Activated T-helper 1 cell treated with anti-CD3 and anti-CD28 coated beads, Interleukin-12 subunit alpha, Interleukin-12 subunit beta, Interleukin-2, Interleukin-4 antibody, amounts not matched to agents 30 ng/mL and 10 ng/mL and 1 ng/mL, durations not matched to agents 14 hours and 24 hours and 36 hours (primary cell): ENCODE data around the gene ZDHHC8. TPM values are rescaled to one million over a fixed set of nuclear protein-coding genes. Genes with fewer than 3 reads are reported as not detected.

Experiments used
- DNase-seq: peaks from one replicate; pipeline ENCODE4 v3.0.0; 2021; ENCODE audit warnings: low spot score
- H3K27ac Mint-ChIP-seq: one replicate; pipeline ENCODE4 v1.8.0; 2021; ENCODE audit warnings: mild to moderate bottlenecking, mixed read lengths
- H3K27me3 Mint-ChIP-seq: one replicate; pipeline ENCODE4 v1.8.0; 2022; ENCODE audit warnings: mild to moderate bottlenecking, moderate library complexity, mixed read lengths; ENCODE audit not compliant: insufficient read depth
- H3K36me3 Mint-ChIP-seq: one replicate; pipeline ENCODE4 v1.8.0; 2021; ENCODE audit warnings: low read depth, mixed read lengths
- H3K4me1 Mint-ChIP-seq: one replicate; pipeline ENCODE4 v1.8.0; 2021; ENCODE audit warnings: low read depth, mixed read lengths
- H3K4me3 Mint-ChIP-seq: one replicate; pipeline ENCODE4 v1.8.0; 2021; ENCODE audit warnings: mild to moderate bottlenecking, moderate library complexity, mixed read lengths
- H3K9me3 Mint-ChIP-seq: one replicate; pipeline ENCODE4 v1.8.0; 2021; ENCODE audit warnings: mixed read lengths
- intact Hi-C: fragments of 100-400 bp; cut with micrococcal nuclease; formaldehyde crosslinking; loops from one replicate; pipeline ENCODE4 v1.15.1; 2024
- total RNA-seq: library from RNA; stranded (reverse); gene quantifications from 2 replicates; pipeline ENCODE4 v1.2.3, GENCODE V29; 2022

The ZDHHC8 gene
- total RNA-seq, 1 donor from 2014 or later: 83.9 TPM

DNA sequence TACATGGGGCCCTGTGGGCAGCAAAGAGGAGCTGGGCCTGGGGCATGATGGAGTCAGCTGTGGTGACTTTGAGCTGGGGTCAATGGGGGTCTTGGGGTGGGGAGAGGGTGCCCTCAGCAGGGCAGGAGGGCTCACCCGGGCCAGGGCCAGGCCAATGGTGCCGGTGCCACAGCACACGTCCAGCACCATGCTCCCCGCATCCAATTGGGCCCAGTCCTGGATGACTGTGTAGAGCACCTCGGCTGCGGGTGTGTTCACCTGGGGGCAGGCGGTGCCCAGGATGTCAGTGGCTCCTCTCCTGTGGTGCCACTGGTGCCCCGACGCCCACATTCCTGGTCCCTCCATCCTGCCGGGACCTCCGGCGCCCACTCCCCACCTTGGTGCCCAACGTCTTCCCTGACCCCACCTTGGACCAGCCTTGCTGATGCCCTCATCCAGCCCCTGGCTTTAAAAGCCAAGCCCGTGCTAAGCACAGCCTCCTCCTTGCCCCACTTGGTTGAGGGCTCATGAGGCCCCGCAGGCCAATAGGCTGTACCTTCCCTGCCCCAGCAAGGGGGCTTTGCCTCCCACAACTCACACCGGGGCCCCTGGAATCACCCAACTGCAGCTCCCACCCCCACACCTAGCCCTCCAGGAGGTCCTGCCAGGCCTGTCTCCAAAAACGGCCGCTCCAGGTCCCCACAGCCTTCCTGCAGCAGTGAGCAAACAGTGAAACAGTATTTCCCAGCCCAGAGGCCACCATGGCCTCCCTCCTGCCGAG is 17.9 kb upstream of the ZDHHC8 start:
- DNase-seq: no peak
- Mint-ChIP-seq H3K27me3 (peaks cover 3% of the 10 kb centered on the region), H3K27ac (peak overlapping the region; percentile 74), H3K4me3 (peak overlapping the region; percentile 26), H3K9me3 (no peaks in the 10 kb centered on the region), H3K36me3 (peaks cover 34% of the 10 kb centered on the region), H3K4me1 (peaks cover 36% of the 10 kb centered on the region)
- intact Hi-C loops: loop anchor here (10.0 kb wide), 1 partner anchor 891 kb away; the partner anchor contains the start of gene THAP7

DNA sequence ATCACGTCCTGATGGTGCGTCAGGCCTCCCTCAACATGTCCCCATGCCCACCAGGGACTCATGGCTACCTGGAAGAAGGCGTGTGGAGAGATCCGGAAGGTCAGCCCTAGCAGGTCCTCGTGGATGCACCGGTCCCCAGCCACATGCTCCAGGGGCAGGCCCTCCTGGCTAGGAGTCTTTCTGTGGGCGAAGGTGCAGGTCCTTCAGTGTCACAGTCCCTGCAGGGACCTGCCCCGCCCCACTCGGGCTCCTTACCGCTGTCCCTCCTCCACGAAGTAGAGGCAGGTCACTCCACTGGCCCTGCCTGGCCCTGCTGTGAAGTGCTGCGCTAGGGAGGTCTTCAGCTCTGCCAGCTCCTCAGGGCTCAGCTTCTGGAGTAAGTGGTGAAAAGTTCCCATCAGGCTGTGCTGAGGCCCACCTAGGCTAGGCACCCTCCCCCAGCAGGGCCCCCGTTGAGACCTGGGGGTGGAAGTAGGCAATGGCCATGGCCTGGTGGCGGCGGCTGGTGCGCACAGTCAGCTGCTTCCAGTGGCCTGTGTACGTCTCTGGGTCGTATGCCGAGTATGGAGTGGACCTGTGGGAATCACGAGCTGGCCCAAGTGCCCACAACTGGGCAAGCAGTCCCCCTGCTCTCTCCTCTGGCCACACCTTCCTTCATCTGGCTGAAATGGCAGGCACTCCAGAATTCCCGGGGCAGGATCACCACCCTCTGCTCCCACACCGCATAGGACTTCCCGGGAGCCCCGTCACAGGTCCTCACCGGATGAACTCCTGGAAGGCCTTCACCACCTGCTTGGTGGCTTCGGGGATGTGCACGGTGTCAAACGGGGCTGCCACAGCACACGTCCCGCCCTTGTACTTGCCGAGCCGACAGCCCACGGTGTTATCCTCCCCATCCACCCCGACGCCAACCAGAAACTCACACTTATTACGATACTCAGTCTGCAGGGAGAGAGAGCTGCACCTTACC is 16.8 kb upstream of the ZDHHC8 start:
- Mint-ChIP-seq H3K4me3 (peak overlapping the region; percentile 81), H3K36me3 (peaks cover 43% of the 10 kb centered on the region), H3K9me3 (no peaks in the 10 kb centered on the region), H3K27me3 (peaks cover 3% of the 10 kb centered on the region), H3K27ac (peak overlapping the region; percentile 74), H3K4me1 (peaks cover 47% of the 10 kb centered on the region)
- no peak for DNase-seq
- intact Hi-C loops: loop anchor here (10.0 kb wide), 1 partner anchor 890 kb away; the partner anchor contains the start of gene THAP7

DNA sequence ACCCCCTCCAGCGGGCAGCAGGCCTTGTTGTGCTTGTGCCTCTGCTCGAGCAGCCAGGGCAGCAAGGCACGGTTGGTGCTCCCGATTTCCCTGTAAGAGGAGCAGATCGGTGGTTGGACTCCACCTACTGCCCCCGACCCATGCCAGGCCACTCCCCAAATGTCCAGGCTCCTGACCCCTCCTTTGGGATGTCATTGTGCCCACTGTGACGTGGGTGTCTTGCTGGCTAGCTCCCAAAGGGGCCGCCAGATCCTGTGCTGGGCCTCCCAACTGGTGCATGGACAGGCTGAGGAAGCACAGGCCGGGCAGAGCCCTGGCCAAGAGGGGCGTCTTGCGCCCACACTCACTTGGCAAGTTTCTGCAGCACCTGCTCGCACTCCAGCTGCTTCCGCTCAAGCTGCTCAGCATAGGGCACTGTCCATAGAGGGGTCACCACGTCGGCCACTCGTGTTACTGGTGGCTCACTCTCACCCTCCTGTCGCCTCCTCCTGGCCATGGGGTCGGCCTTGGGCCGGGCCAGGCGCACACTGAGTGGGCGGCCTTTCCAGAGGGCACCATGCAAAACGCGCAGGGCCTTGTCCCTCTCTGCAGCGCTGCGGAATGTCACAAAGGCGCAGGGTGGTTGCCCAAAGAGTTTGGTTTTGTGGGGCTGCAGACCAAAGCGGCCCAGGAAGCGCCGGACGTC is 15.8 kb upstream of the ZDHHC8 start, which contains the start of gene RANBP1:
TSS of gene RANBP1 (plus strand) at position 414 of the 685 bp plus-strand sequence. CDS start at position 495, 81 bp downstream.
- H3K4me3 Mint-ChIP-seq: peak within 1 kb of the TSS; percentile 94
- peaks cover 43% of the 10 kb centered on the region for H3K4me1 Mint-ChIP-seq
- H3K9me3 Mint-ChIP-seq: no peaks in the 10 kb centered on the region
- no peak for DNase-seq
- intact Hi-C loops: loop anchor here (10.0 kb wide), 1 partner anchor 889 kb away; the partner anchor contains the start of gene THAP7
- peak within 1 kb of the TSS; percentile 96 for H3K27ac Mint-ChIP-seq
- peaks cover 3% of the 10 kb centered on the region for H3K27me3 Mint-ChIP-seq
- H3K36me3 Mint-ChIP-seq: peaks cover 48% of the 10 kb centered on the region

DNA sequence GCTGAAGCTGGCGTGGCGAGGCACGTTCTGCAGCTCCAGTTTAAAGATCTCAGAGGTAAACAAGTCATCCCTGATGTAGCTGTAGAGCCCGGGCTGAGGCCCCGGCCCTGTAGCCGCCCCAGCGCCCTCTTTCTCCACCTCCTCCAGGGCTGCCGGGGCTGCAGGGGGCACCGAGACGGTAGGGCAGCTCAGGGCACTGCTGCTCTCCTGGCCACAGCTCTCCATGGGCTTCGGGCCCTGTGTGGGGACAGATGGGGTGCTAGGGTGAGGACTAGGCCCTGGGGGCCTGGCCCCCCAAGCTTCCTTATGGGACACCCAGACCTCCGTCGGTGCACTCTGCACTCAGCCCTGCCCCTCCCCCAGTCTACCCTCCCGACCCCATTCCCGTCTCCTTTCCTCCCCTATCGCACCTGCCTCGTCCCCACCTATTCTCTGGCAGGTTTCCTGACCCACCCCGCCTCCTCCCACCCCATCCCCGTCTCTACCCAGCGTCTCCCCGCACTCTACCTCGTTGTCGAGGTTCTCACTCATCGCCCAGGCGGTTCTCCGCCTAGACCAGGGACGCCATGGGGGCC is 15.1 kb upstream of the ZDHHC8 start:
- H3K4me1 Mint-ChIP-seq: peaks cover 37% of the 10 kb centered on the region

DNA sequence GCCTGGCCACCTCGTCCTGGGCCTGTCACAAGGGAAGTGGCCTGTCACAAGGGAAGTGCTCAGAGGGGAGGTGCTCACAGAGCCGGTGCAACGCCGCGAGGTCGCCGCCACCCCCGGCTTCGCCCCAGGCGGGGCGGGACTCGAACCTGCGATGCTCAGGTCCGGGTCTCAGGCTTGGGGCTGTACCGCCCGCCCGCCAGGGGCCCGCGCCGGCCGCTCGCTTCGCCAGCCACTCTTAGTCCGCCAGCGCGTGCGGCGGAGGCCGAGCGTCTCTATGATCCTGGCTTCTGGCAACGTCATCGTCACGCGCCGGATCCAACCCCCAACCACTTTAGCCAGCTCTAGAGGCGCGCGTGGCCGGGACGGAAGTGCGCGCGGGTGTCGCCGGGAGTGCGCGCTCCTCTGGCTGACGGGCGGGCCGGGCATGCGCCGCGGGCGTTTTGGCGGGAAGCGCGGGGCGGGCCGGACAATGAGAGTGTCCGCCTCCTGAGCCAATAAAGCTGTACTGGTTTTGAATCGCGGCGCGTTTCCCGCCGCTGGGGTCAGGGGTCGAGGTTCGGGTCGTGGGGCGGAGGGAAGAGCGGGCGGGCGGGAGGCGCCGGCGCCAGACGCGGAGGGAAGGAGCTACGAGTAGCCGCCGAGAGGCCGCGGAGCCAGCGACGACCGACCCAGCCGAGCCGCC is 14.5 kb upstream of the ZDHHC8 start, which contains the start of gene TRMT2A:
TSS of gene TRMT2A (minus strand) at position 276 of the 682 bp plus-strand sequence. CDS start 320 bp downstream, outside the sequence.
- Mint-ChIP-seq H3K27me3 (peaks cover 3% of the 10 kb centered on the region), H3K4me3 (peak within 1 kb of the TSS; percentile 97), H3K27ac (peak within 1 kb of the TSS; percentile 96), H3K36me3 (peaks cover 42% of the 10 kb centered on the region), H3K9me3 (no peaks in the 10 kb centered on the region), H3K4me1 (peaks cover 30% of the 10 kb centered on the region)
- DNase-seq: peak; percentile 97
- intact Hi-C loops: loop anchor here (1.0 to 10.0 kb wide), 6 partner anchors 14 to 888 kb away; partner anchors contain the start of genes ARVCF, DGCR6L, DGCR8 and THAP7

More for the DNA sequence above, 15.1 kb upstream of the ZDHHC8 start:
- Mint-ChIP-seq H3K36me3 (peaks cover 44% of the 10 kb centered on the region), H3K9me3 (no peaks in the 10 kb centered on the region), H3K4me3 (peak overlapping the region; percentile 94), H3K27ac (peak overlapping the region; percentile 96), H3K27me3 (peaks cover 3% of the 10 kb centered on the region)
- intact Hi-C loops: loop anchor here (10.0 kb wide), 1 partner anchor 888 kb away; the partner anchor contains the start of gene THAP7
- DNase-seq: no peak

DNA sequence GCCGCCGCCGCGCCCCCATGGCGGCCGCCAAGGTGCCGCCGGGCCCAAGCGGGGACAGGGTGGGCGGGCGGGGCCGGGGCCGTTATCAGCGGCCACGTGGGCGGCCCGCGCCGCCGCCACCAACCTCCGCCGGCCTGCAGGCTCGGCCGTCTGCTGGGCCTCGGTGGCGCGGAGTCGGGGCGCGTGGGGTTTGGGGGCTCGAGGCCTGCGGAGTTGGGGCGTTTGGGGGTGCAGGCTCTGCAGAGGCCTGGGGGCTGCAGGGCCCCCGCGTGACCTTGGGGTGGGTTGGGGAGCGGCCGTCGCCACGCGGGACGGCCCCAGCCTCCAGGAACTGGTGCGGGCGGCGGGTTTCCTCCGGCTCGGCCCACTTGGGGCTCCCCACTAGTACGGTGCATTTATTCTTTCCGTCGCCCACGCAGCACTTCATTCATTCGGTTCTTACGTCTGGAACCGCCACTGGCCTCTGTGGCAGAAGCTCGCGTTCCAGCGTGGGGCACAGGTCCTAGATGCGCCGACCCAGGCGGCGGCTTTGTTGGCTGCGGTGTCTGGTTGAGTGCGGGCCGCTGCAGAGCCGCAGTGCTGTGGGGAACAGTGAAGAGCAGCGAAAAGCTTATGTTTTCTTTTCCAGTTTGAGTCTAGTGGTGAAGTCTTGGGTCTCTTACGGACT is 13.8 kb upstream of the ZDHHC8 start:
- H3K9me3 Mint-ChIP-seq: no peaks in the 10 kb centered on the region
- intact Hi-C loops: loop anchor here (1.0 to 10.0 kb wide), 6 partner anchors 14 to 887 kb away; partner anchors contain the start of genes ARVCF, DGCR6L, DGCR8 and THAP7
- peak; percentile 61 for DNase-seq
- peaks cover 26% of the 10 kb centered on the region for H3K4me1 Mint-ChIP-seq
- H3K27ac Mint-ChIP-seq: peak overlapping the region; percentile 86
- H3K27me3 Mint-ChIP-seq: peaks cover 3% of the 10 kb centered on the region
- peak overlapping the region; percentile 97 for H3K4me3 Mint-ChIP-seq
- peaks cover 47% of the 10 kb centered on the region for H3K36me3 Mint-ChIP-seq

DNA sequence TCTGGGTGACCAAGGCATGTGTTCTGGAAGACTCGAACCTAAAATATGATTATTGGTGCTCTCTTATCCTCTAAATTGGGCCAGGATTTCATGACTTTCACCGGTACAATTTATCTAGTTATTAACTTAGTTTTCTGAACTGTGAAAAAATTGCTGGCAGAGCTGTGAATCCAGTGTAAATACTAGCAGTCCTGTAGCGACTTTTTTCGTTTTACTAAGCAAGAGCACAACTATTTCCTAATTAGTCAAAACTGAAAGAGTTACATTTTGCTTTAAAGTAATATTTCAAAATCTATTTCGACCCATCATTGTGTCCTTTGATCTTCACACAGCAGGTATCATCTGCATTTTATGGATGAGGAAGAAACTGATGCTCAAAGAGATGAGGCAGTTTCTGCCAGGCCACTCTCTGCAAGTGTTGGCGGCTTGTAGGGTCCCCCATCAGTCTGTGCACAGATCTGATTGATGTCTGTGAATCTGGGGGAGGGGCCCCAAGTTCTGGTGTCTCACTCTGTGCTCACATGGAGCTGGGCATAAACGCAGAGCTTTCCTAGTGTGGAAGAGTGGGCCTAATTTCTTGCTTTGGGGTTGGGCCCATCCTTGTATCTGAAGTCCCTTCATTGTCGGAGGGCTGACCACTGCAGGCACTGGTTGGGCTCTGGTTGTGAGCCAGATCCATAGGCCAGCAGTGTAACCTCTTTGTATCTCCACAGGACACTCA is 13.1 kb upstream of the ZDHHC8 start:
- H3K9me3 Mint-ChIP-seq: no peaks in the 10 kb centered on the region
- H3K4me3 Mint-ChIP-seq: peak overlapping the region; percentile 97
- peak overlapping the region; percentile 86 for H3K27ac Mint-ChIP-seq
- no peak for DNase-seq
- intact Hi-C loops: loop anchor here (10.0 kb wide), 1 partner anchor 886 kb away; the partner anchor contains the start of gene THAP7
- H3K27me3 Mint-ChIP-seq: peaks cover 3% of the 10 kb centered on the region
- H3K36me3 Mint-ChIP-seq: peaks cover 50% of the 10 kb centered on the region
- H3K4me1 Mint-ChIP-seq: peaks cover 26% of the 10 kb centered on the region

DNA sequence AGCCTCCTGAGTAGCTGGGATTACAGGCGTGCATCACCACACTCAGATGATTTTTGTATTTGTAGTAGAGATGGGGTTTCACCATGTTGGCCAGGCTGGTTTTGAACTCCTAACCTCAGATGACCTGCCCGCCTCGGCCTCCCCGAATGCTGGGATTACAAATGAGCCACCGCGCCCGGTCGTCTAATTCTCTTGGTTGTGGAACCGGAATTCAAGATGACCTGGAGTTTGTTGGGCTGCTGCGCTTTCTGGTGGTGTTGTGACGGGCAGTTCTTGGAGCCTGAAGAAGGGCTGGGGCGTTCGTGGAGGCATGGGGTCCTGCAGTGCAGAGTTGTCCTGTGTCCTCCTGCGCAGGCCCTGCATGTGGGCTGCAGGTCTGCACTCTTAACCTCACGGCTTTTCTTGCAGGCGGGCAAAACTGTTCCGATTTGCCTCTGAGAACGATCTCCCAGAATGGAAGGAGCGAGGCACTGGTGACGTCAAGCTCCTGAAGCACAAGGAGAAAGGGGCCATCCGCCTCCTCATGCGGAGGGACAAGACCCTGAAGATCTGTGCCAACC is 9.7 kb upstream of the ZDHHC8 start:
- Mint-ChIP-seq H3K27me3 (no peaks in the 10 kb centered on the region), H3K4me1 (peaks cover 16% of the 10 kb centered on the region), H3K4me3 (peak overlapping the region; percentile 37), H3K27ac (no peak overlapping the region), H3K9me3 (no peaks in the 10 kb centered on the region), H3K36me3 (peaks cover 52% of the 10 kb centered on the region)
- no peak for DNase-seq
- intact Hi-C loops: no loop called here

DNA sequence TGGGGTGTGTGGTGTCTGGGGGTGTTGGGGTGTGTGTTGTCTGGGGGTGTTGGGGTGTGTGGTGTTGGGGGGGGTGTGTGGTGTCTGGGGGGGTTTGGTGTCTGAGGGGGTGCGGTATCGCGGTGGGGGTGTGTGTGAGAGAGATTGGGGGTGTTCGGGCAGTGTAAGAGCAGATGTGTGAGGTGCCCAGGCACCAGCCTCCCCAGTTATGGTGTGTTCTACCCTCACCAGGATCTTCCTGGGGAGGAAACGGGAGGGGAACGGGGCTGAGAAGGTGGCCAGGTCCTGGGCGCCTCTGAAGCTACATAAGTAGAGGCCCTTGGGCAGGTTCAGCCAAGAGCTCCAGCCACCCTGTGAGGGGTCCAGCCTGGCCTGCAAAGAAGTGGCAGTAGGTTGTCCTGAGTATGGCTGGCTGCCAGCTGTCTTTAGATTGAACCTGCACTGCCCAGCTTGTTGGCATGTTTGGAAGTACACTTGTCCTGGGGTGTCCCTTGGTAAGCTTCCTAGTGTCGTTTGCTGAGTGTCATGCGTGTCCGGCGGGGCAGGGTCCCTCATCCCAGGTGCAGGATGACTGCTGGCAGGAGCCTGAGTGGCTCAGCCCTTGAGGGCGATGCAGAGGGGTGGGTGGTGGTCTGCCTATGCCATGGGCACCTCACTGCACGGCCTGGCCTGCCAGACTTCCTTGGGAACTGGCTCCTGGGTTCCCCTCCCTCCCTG is 8.1 kb upstream of the ZDHHC8 start:
- no peak overlapping the region for H3K27ac Mint-ChIP-seq
- DNase-seq: no peak
- intact Hi-C loops: no loop called here
- no peaks in the 10 kb centered on the region for H3K9me3 Mint-ChIP-seq
- peaks cover 15% of the 10 kb centered on the region for H3K4me1 Mint-ChIP-seq
- peaks cover 54% of the 10 kb centered on the region for H3K36me3 Mint-ChIP-seq
- no peak overlapping the region for H3K4me3 Mint-ChIP-seq
- no peaks in the 10 kb centered on the region for H3K27me3 Mint-ChIP-seq
